K562 (cell line): Measurements from ENCODE around the gene ILKAP. TPM values are rescaled to one million over a fixed set of nuclear protein-coding genes. Genes with fewer than 3 reads are reported as not detected.

Experiments used
- ATAC-seq: fragments of 200-7000 bp; cut with Tn5 transposase; 3 replicates; pipeline ENCODE4 v1.9.1; 2020; ENCODE audit warnings: moderate library complexity
- BruUV-seq: library from RNA; stranded (reverse); fragments of 400-500 nt; replicated peaks from 2 replicates; lab custom pipeline; 2021; lab: Mats Ljungman, UMichigan
- CTCF ChIA-PET: fragments of 300-600 bp; formaldehyde crosslinking; extraction: SDS; loops from one replicate; lab custom pipeline; 2021; ENCODE audit warnings: low intra/inter-chr PET ratio; lab: Yijun Ruan, JAX
- POLR2A ChIA-PET: fragments of 300-600, 350-650 bp; sonication (Branson Sonifier 250); formaldehyde crosslinking; extraction: SDS; loops from one replicate; lab custom pipeline; 2021; ENCODE audit warnings: antibody characterized with exemption, inconsistent platforms; lab: Yijun Ruan, JAX
- DNase-seq, 4 experiments: peaks; one replicate each; pipeline versions ENCODE4 v3.0.0 to v3.0.0-alpha.2; 2011 to 2018; ENCODE audit warnings: low spot score in 3 of 4, mixed read lengths in 3 of 4; ENCODE audit errors: extremely low read depth in 1 of 4
- FAIRE-seq: peaks from 2 replicates; lab custom pipeline; 2011; peaks lifted over from hg19 to GRCh38; lab: Jason Lieb, UNC
- H2AFZ ChIP-seq: 2 replicates; pipeline ENCODE4 v1.6.0; 2011; ENCODE audit warnings: low read depth, low read length, control low read depth, inconsistent platforms
- H3K27ac ChIP-seq: fragments of 200-600 bp; 3 replicates; pipeline ENCODE4 v1.8.0; 2011; ENCODE audit warnings: low read depth, mild to moderate bottlenecking, control low read depth, inconsistent platforms, low read length, moderate library complexity, mixed read lengths; ENCODE audit errors: extremely low read depth
- H3K27me3 ChIP-seq, 2 experiments: fragments of 300-600 bp in 1 of 2; 2 replicates in 1 of 2; 3 replicates in 1 of 2; pipeline versions ENCODE4 v1.6.0 to v1.8.0; 2011; ENCODE audit warnings: inconsistent platforms in 2 of 2, low read length in 2 of 2, mild to moderate bottlenecking in 1 of 2, mixed read lengths in 1 of 2, moderate library complexity in 1 of 2; ENCODE audit not compliant: control insufficient read depth in 2 of 2, insufficient read depth in 2 of 2
- H3K36me3 ChIP-seq: fragments of 300-600 bp; 3 replicates; pipeline ENCODE4 v1.8.0; 2011; ENCODE audit warnings: mild to moderate bottlenecking, low read length, inconsistent platforms; ENCODE audit not compliant: control insufficient read depth, insufficient read depth
- H3K4me1 ChIP-seq, 2 experiments: fragments of 200-600 bp in 1 of 2; replicated peaks in 1 of 2; 2 replicates in 1 of 2; 3 replicates in 1 of 2; pipeline versions ENCODE4 v1.5.1 to v1.8.0; 2011; ENCODE audit warnings: inconsistent platforms in 2 of 2, low read length in 2 of 2, mild to moderate bottlenecking in 1 of 2, mixed read lengths in 1 of 2, moderate library complexity in 1 of 2; ENCODE audit not compliant: control insufficient read depth in 2 of 2, insufficient read depth in 2 of 2
- H3K4me2 ChIP-seq: 2 replicates; pipeline ENCODE4 v1.6.1; 2011; ENCODE audit warnings: low read length, control low read depth, inconsistent platforms, mixed read lengths; ENCODE audit not compliant: insufficient read depth
- H3K4me3 ChIP-seq: fragments of 200-600 bp; sonication (generic), shearing (Covaris generic); 2 replicates; pipeline ENCODE4 v1.5.1; 2016; ENCODE audit warnings: control low read depth, inconsistent platforms
- H3K79me2 ChIP-seq: fragments of 200-600 bp; 3 replicates; pipeline ENCODE4 v1.8.0; 2011; ENCODE audit warnings: low read length, inconsistent platforms; ENCODE audit not compliant: control insufficient read depth, insufficient read depth
- H3K9ac ChIP-seq, 2 experiments: 2 replicates each; pipeline versions ENCODE4 v1.6.0 to v1.6.1; 2011; ENCODE audit warnings: low read depth in 2 of 2, low read length in 2 of 2, control low read depth in 1 of 2, inconsistent platforms in 1 of 2, mild to moderate bottlenecking in 1 of 2, mixed read lengths in 1 of 2; ENCODE audit not compliant: insufficient read depth in 1 of 2
- H3K9me1 ChIP-seq: one replicate; pipeline ENCODE4 v1.6.0; 2011; ENCODE audit warnings: inconsistent platforms, mild to moderate bottlenecking, low read length, moderate library complexity; ENCODE audit not compliant: control insufficient read depth, insufficient read depth
- H3K9me3 ChIP-seq: replicated peaks from 2 replicates; pipeline ENCODE4 v1.5.1; 2011; ENCODE audit warnings: low read depth, low read length, inconsistent platforms; ENCODE audit not compliant: control insufficient read depth, insufficient read depth
- H4K20me1 ChIP-seq: replicated peaks from 2 replicates; pipeline ENCODE4 v1.6.1; 2011; ENCODE audit warnings: low read length, inconsistent platforms, mixed read lengths; ENCODE audit not compliant: control insufficient read depth, insufficient read depth
- CTCF ChIP-seq, 3 experiments: IDR thresholded peaks in 2 of 3; conservative IDR thresholded peaks in 1 of 3; 2 replicates each; pipeline ENCODE4 v1.5.1; 2011 to 2012; ENCODE audit warnings: low read length in 3 of 3, mild to moderate bottlenecking in 3 of 3, control low read depth in 2 of 3, improper control_type of control experiment in 1 of 3, inconsistent platforms in 1 of 3, low read depth in 1 of 3, mixed read lengths in 1 of 3, moderate library complexity in 1 of 3; ENCODE audit not compliant: insufficient read depth in 2 of 3
- KAT7 ChIP-seq: sonication (generic); formaldehyde crosslinking; IDR thresholded peaks from 2 replicates; pipeline ENCODE4 v1.8.0; 2022; ENCODE audit warnings: missing genetic modification reagents, mild to moderate bottlenecking, borderline replicate concordance
- RFX1 ChIP-seq: fragments of 450-650 bp; IDR thresholded peaks from 2 replicates; pipeline ENCODE4 v1.6.1; 2016; ENCODE audit warnings: mild to moderate bottlenecking, moderate library complexity
- whole genome bisulfite sequencing: fragments of 100-300 bp; shearing (Covaris generic); methylation state at CpG from one replicate; pipeline ENCODE4 v1.1.6; 2016; ENCODE audit warnings: low coverage, mixed read lengths; ENCODE audit not compliant: insufficient coverage; ENCODE audit errors: missing lambda C conversion rate; 5-methylcytosine and 5-hydroxymethylcytosine counted together
- in situ Hi-C: fragments of 300-500 bp; cut with MboI; formaldehyde crosslinking; loops from 4 replicates; pipeline ENCODE4 v1.15.0; 2018; ENCODE audit warnings: inconsistent platforms, mixed read lengths
- intact Hi-C: fragments of 100-400 bp; cut with micrococcal nuclease; formaldehyde crosslinking; loops from 2 replicates; pipeline ENCODE4 v1.14.2; 2022
- polyA plus RNA-seq, 8 experiments: library from polyadenylated mRNA; depleted of rRNA in 4 of 8; stranded (reverse) in 5 of 8; unstranded in 3 of 8; fragments of >200 nt; fragmentation: Nextera tagmentation in 2 of 8; fragmentation: Illumina TruSeq in 1 of 8; extraction: Ambion mirVana in 2 of 8; extraction: Trizol in 1 of 8; gene quantifications; 2 replicates each; pipeline versions ENCODE4 v1.2.1 to v1.2.3, GENCODE V29; 2011 to 2014; ENCODE audit warnings: inconsistent platforms in 1 of 8, missing spikeins in 1 of 8
- total RNA-seq, 7 experiments: library from RNA; depleted of rRNA in 6 of 7; stranded (reverse); fragments of >200 nt in 6 of 7; fragmentation: Illumina TruSeq in 2 of 7; extraction: Trizol in 2 of 7; gene quantifications; 2 replicates each; pipeline versions ENCODE4 v1.2.1 to v1.2.3, GENCODE V29; 2011 to 2021; ENCODE audit warnings: low replicate concordance in 1 of 7

ILKAP gene
- total and polyA plus RNA-seq, 9 of the 15 experiments (the other 6 are each of a cell fraction or from before 2014, with no cell fraction given), result 3.1 to 43.9 (median 20.7) TPM

GRCh38 chr2:238174291-238174690 is 29.2 kb downstream of the ILKAP start (continued):
- TF ChIP-seq KAT7 (CRISPR knock-in tag), result no peak

- Histone ChIP-seq H3K9me1 (no peaks in the 10 kb centered on the region), H3K36me3 (peaks cover 75% of the 10 kb centered on the region), H3K9me3 (no peaks in the 10 kb centered on the region), H2AFZ (no peak overlapping the region), H3K27ac (no peak overlapping the region), H4K20me1 (no peaks in the 10 kb centered on the region), H3K4me3 (no peak overlapping the region), H3K27me3 (no peaks in the 10 kb centered on the region), H3K4me1 (peaks cover 8 to 17% of the 10 kb centered on the region in 2 experiments), H3K4me2 (no peak overlapping the region), H3K9ac (no peak overlapping the region), H3K79me2 (no peaks in the 10 kb centered on the region; the same call in 2 of the 3 replicates)
- FAIRE-seq (no peak), DNase-seq (no peak), ATAC-seq (peak; percentile 32; the same call in 1 of the 3 replicates)
- in situ Hi-C loops (no loop called here), intact Hi-C loops (no loop called here)
- peak; percentile 8 to 35 (median 9); a peak in 1 of 6 replicates for TF ChIP-seq CTCF (IDR thresholded peaks at IDR 0.05 in 2 of 3, conservative IDR thresholded peaks at IDR 0.05 in 1 of 3; ENCODE audit: insufficient read depth in 2 of 3, low read depth in 1 of 3, low read length in 3 of 3)
- no peak for TF ChIP-seq RFX1
- 70% methylated on average over 2 of the region's 2 CpGs for WGBS
- BruUV-seq, result no TSS peak
- CTCF ChIA-PET, result no interaction called here
- POLR2A ChIA-PET, result no interaction called here
Observed at GRCh38 chr2:238173692-238174091, 29.8 kb downstream of the ILKAP start.
